HFF-Myc (cell line): Measurements from ENCODE around the gene HPCAL1.

Experiments
- DNase-seq: peaks from one replicate; pipeline ENCODE4 v3.0.0-alpha.2; 2011; ENCODE audit warnings: low read depth; ENCODE audit errors: extremely low read depth
- H3K4me3 ChIP-seq: replicated peaks from 2 replicates; pipeline ENCODE4 v1.5.1; 2011; ENCODE audit warnings: low read depth, mild to moderate bottlenecking, control low read depth, low read length
- CTCF ChIP-seq: IDR thresholded peaks from 2 replicates; pipeline ENCODE4 v1.5.1; 2012; ENCODE audit warnings: mild to moderate bottlenecking, low read depth, low read length, control low read depth; ENCODE audit errors: missing control alignments

The HPCAL1 gene

DNA sequence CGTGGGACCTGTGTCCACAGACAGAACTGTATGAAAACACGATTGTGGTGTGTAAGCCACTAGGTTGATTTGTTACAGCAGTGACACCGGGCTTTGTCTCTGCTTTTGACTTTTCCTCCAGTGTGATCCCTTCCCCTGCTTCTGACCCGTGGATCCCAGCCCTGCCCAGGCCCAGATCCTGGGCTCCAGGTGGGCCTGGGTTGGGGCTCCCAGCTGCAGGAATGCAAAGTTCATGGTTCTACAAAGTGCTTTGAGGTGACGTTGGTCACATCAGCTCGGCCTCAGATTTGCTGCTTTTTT is 26.8 kb downstream of the HPCAL1 start:
- TF ChIP-seq CTCF, result no peak
- DNase-seq, result no peak
- H3K4me3 ChIP-seq, result no peak overlapping the region

DNA sequence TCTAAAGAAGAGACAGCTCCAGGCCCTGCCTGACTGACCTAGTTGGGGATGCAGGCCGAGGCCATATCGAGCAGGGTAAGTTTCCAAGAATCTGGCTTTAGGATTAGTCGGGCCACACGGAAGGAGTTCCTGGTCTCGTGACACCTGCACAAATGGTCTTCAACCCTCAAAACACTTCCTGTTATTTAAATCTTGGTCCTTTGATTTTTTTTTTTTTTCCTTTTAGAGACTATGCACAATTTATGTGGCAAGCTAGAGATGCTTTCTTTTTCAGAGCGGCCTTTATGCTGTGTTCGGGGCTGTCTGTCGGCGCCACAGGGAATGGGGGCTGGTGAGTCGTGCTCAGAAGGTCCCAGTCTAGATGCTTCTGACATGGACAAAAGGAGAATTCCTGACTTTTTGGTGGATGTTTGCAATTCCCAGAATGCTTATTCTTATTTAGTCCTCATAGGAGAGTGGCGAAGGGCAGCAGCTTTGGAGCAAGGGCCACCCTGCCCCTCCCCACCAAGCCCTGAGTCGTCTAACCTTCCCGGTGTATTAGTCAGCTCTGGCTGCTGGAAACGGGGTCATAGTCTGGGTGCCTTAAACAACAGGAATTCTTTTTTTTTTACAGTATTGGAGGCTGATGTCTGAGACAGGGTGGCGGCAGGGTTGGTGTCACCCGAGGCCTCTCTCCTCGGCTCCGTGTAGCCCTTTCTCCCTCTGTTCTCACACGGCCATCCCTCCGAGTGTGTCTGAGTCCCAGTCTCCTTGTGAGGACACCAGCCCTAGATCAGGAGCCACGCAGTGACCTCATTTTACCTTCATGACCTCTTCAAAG is 27.4 kb downstream of the HPCAL1 start:
- no peak overlapping the region for H3K4me3 ChIP-seq
- no peak for DNase-seq
- no peak for TF ChIP-seq CTCF

DNA sequence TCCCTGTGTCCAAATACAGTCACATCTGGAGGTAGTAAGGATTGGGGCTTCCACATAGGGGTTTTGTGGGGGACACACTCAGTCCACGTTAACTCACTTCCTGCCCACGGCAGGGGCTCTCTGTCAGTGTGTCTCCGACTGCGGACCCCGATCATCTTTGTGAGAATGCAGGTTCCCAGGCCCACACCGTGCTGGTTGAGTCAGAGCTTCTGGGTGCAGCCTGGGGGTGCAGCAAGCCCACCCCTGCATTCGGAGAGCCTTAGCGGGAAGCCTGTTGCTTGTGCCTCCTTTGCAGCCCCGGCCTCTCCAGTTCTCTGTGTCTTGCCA is 28.0 kb downstream of the HPCAL1 start:
- no peak for DNase-seq
- TF ChIP-seq CTCF, result no peak
- H3K4me3 ChIP-seq, result no peak overlapping the region

DNA sequence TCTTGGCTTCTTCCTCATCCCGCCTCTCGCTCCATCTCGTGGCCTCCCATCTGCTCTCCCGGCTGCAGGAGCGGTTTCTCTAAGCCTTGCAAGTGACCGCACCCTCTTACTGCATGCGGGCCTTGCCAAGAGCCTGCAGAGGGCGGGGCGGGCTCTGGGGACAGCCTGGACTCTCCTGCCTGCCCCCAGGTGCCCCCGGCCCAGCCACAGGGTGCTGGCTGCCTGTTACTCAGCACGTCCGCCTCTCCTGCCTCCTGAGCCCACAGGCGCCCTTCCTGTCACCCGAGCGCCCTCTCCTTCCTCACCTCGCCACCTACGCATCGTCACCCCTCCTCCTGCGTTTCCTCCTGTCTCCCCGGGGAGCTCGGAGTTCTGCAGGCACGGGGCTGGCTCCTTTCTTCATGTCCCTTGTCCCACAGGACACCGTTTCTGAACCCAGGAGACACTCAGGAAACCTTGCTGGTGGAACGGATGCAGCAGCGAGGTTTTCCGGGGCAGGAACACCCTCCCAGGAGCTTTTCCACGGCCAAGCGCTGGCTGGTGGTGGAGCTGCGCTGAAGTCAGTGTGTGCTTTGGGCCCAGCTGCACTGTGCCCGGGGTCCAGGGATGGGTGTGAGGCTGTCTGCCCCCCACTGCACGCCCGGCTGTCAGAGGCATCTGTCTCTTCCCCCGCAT is 28.5 kb downstream of the HPCAL1 start:
- H3K4me3 ChIP-seq, result no peak overlapping the region
- DNase-seq, result no peak
- TF ChIP-seq CTCF, result no peak

GRCh38 chr2:10331702-10332401 is 29.1 kb downstream of the HPCAL1 start:
- DNase-seq, result no peak
- no peak for TF ChIP-seq CTCF
- H3K4me3 ChIP-seq, result no peak overlapping the region

DNA sequence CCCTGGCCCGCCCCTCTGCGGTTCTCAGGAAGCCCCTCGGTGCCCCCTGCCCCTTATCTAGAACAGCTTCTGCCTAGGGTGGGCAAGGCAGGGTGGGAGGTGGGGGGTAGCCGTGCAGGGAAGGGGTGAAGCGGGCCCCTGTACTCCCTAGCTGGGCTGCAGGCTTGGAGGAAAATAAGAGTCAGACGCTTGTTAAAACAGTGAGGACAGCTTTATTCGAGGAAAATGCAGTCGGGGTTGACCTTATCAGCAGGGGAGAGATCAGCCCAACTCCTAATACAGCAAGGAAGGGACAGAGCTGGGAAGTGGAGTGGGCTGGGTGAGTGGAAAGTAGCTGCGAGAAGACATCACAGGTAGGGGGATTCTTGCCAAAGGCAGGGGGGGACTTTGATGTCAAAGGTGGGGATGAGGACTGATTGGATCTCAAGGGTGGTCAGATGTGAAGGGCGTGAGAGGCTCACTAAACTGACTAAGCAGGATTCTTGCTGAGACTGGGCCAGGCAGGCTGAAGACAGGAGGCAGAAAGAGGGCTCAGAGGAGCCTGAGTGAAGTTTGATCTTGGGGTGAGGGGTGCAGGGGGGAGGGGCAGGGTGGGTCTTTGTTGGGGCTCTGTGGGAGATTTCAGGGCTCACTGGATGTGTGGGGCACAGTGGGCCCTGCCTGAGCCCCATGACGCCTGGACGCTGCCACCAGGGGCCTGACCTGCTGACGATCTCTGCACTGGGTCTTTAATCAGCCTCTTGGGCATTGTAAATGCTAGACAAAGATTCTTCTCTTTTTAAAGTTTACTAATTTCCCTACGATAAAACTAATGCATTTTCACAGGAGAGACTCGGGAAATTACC is 29.9 kb downstream of the HPCAL1 start:
- DNase-seq, result no peak
- TF ChIP-seq CTCF, result no peak
- no peak overlapping the region for H3K4me3 ChIP-seq
